ENCODE results near the gene MYO1D.

DNA sequence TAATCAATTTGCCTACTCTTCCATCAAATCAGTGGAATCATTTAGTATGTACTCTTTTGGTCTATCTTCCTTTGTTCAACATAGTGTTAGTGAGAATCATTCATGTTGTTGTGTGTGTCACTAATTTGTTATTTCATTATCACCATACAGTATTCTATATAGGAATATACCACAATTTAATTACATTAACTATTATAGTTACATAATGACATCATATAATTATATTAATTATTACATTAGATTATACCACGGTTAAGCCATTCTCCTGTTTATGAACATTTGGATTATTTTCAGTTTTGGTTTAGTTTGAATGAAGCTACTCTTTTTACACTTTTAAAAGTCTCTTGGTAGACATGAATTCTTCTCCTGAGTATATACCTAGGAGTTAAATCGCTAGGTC lies 40.4 kb downstream of the MYO1D start:
- TF ChIP-seq, protein P1, sequence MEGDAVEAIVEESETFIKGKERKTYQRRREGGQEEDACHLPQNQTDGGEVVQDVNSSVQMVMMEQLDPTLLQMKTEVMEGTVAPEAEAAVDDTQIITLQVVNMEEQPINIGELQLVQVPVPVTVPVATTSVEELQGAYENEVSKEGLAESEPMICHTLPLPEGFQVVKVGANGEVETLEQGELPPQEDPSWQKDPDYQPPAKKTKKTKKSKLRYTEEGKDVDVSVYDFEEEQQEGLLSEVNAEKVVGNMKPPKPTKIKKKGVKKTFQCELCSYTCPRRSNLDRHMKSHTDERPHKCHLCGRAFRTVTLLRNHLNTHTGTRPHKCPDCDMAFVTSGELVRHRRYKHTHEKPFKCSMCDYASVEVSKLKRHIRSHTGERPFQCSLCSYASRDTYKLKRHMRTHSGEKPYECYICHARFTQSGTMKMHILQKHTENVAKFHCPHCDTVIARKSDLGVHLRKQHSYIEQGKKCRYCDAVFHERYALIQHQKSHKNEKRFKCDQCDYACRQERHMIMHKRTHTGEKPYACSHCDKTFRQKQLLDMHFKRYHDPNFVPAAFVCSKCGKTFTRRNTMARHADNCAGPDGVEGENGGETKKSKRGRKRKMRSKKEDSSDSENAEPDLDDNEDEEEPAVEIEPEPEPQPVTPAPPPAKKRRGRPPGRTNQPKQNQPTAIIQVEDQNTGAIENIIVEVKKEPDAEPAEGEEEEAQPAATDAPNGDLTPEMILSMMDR (conservative IDR thresholded peaks at IDR 0.05): no peak
- no peak for TF ChIP-seq EZH2 (IDR thresholded peaks at IDR 0.05; ENCODE audit: low read depth)
